OCI-LY1 (cell line): Measurements from ENCODE around the gene IFNAR2.

ENCODE experiments used
- H2AFZ ChIP-seq: fragments of 200-600 bp; sonication (generic), shearing (Covaris generic); 2 replicates; pipeline ENCODE4 v1.6.0; 2014; ENCODE audit warnings: antibody characterized with exemption, mild to moderate bottlenecking, low read length
- H3F3A ChIP-seq: fragments of 200-600 bp; sonication (generic), shearing (Covaris generic); 2 replicates; pipeline ENCODE4 v1.6.0; 2014; ENCODE audit warnings: mild to moderate bottlenecking, antibody characterized with exemption, low read length, moderate library complexity; ENCODE audit not compliant: insufficient read depth
- H3K27ac ChIP-seq: fragments of 200-600 bp; sonication (generic); 2 replicates; pipeline ENCODE4 v1.5.1; 2014; ENCODE audit warnings: low read length, mixed run types, mild to moderate bottlenecking, low read depth; ENCODE audit not compliant: poor library complexity, severe bottlenecking
- H3K27me3 ChIP-seq: fragments of 200-600 bp; sonication (generic); 2 replicates; pipeline ENCODE4 v1.6.0; 2014; ENCODE audit warnings: antibody characterized with exemption, mild to moderate bottlenecking, low read length, moderate library complexity; ENCODE audit not compliant: insufficient read depth
- H3K36me3 ChIP-seq: fragments of 200-600 bp; sonication (generic); 2 replicates; pipeline ENCODE4 v1.6.1; 2014; ENCODE audit warnings: mild to moderate bottlenecking, antibody characterized with exemption, low read length, moderate library complexity, mixed read lengths; ENCODE audit not compliant: insufficient read depth
- H3K4me1 ChIP-seq: fragments of 200-600 bp; sonication (generic); 2 replicates; pipeline ENCODE4 v1.5.1; 2014; ENCODE audit warnings: mild to moderate bottlenecking, low read length, moderate library complexity; ENCODE audit not compliant: insufficient read depth, severe bottlenecking
- H3K4me2 ChIP-seq: fragments of 200-600 bp; sonication (generic), shearing (Covaris generic); 2 replicates; pipeline ENCODE4 v1.6.1; 2014; ENCODE audit warnings: low read length
- H3K4me3 ChIP-seq: fragments of 200-600 bp; sonication (generic); 2 replicates; pipeline ENCODE4 v1.5.1; 2014; ENCODE audit warnings: low read length, low read depth, mild to moderate bottlenecking, mixed read lengths; ENCODE audit not compliant: poor library complexity, severe bottlenecking
- H3K79me2 ChIP-seq: fragments of 200-600 bp; shearing (Covaris generic); 2 replicates; pipeline ENCODE4 v1.6.1; 2016; ENCODE audit warnings: mixed run types, low read length, mixed read lengths; ENCODE audit not compliant: insufficient read depth
- H3K9ac ChIP-seq: fragments of 200-600 bp; sonication (generic), shearing (Covaris generic); 2 replicates; pipeline ENCODE4 v1.6.1; 2014; ENCODE audit warnings: mild to moderate bottlenecking, low read length, mixed read lengths
- H3K9me2 ChIP-seq: fragments of 200-600 bp; sonication (generic), shearing (Covaris generic); 2 replicates; pipeline ENCODE4 v1.6.1; 2014; ENCODE audit warnings: low read depth, mild to moderate bottlenecking, low read length, mixed read lengths
- H3K9me3 ChIP-seq: fragments of 200-600 bp; shearing (Covaris generic); 2 replicates; pipeline ENCODE4 v1.6.1; 2014; ENCODE audit warnings: low read length, mixed read lengths
- H4K20me1 ChIP-seq: fragments of 200-600 bp; sonication (generic), shearing (Covaris generic); 2 replicates; pipeline ENCODE4 v1.6.0; 2016; ENCODE audit warnings: mild to moderate bottlenecking, low read length; ENCODE audit not compliant: insufficient read depth
- CTCF ChIP-seq: fragments of 200-600 bp; sonication (generic), shearing (Covaris generic); IDR thresholded peaks from 2 replicates; pipeline ENCODE4 v1.5.1; 2017; ENCODE audit warnings: mild to moderate bottlenecking, antibody characterized with exemption, low read length, moderate library complexity, mixed read lengths
- EZH2 ChIP-seq: fragments of 200-600 bp; sonication (generic), shearing (Covaris generic); IDR thresholded peaks from 2 replicates; pipeline ENCODE4 v1.8.0; 2017; ENCODE audit warnings: borderline replicate concordance, mixed run types, mild to moderate bottlenecking, antibody characterized with exemption, low read length, moderate library complexity, mixed read lengths

Gene IFNAR2

GRCh38 chr21:33203371-33203724, 26.4 kb upstream of the IFNAR2 start:
- Histone ChIP-seq H3K9me3 (peaks cover 3% of the 10 kb centered on the region), H3K9ac (peak overlapping the region; percentile 21; the same call in 1 of the 2 replicates), H3K4me2 (peak overlapping the region; percentile 4; the same call in 1 of the 2 replicates), H3K4me3 (no peak overlapping the region), H3K27me3 (no peaks in the 10 kb centered on the region), H3K9me2 (no peaks in the 10 kb centered on the region), H3K4me1 (peaks cover 58% of the 10 kb centered on the region), H3K79me2 (no peaks in the 10 kb centered on the region), H2AFZ (no peak overlapping the region), H3K27ac (peak overlapping the region; percentile 93), H3F3A (no peaks in the 10 kb centered on the region), H3K36me3 (no peaks in the 10 kb centered on the region), H4K20me1 (no peaks in the 10 kb centered on the region)
- TF ChIP-seq EZH2, result no peak
- no peak for TF ChIP-seq CTCF

- Histone ChIP-seq H3F3A (no peaks in the 10 kb centered on the region), H2AFZ (no peak overlapping the region)
These were observed 24.3 kb upstream of the IFNAR2 start for GRCh38 chr21:33205476-33205875.

GRCh38 chr21:33206771-33207281, 22.9 kb upstream of the IFNAR2 start:
- Histone ChIP-seq H3K27ac (no peak overlapping the region), H3K4me2 (no peak overlapping the region), H3K9ac (no peak overlapping the region), H3K79me2 (no peaks in the 10 kb centered on the region), H3K9me2 (no peaks in the 10 kb centered on the region), H3K36me3 (no peaks in the 10 kb centered on the region), H3K4me1 (peaks cover 54% of the 10 kb centered on the region), H4K20me1 (no peaks in the 10 kb centered on the region), H3F3A (no peaks in the 10 kb centered on the region), H3K9me3 (peaks cover 8% of the 10 kb centered on the region), H3K27me3 (no peaks in the 10 kb centered on the region), H2AFZ (no peak overlapping the region), H3K4me3 (no peak overlapping the region)
- TF ChIP-seq CTCF (no peak), EZH2 (no peak)

More at GRCh38 chr21:33205476-33205875, 24.3 kb upstream of the IFNAR2 start:
- Histone ChIP-seq H3K36me3 (no peaks in the 10 kb centered on the region), H3K27ac (peak overlapping the region; percentile 93), H3K9me3 (peaks cover 8% of the 10 kb centered on the region), H3K4me3 (peak overlapping the region; percentile 54), H3K4me1 (peaks cover 50% of the 10 kb centered on the region), H3K27me3 (no peaks in the 10 kb centered on the region), H3K79me2 (no peaks in the 10 kb centered on the region), H4K20me1 (no peaks in the 10 kb centered on the region), H3K9me2 (no peaks in the 10 kb centered on the region), H3K9ac (peak overlapping the region; percentile 11; the same call in 1 of the 2 replicates), H3K4me2 (peak overlapping the region; percentile 71)
- TF ChIP-seq CTCF (peak; percentile 45; the same call in 1 of the 2 replicates), EZH2 (no peak)
